NCI-H460 (cell line): ENCODE data around the gene UFSP1. TPM values are rescaled to one million over a fixed set of nuclear protein-coding genes. Genes with fewer than 3 reads are reported as not detected.
"Not testable (repeated sequence)": the region's sequence is repeated elsewhere in the genome, so short reads cannot be mapped to it uniquely, and the experiment has no call there.

Source experiments
- DNase-seq: peaks from one replicate; pipeline ENCODE4 v3.0.0-alpha.2; 2016; ENCODE audit warnings: low read depth; ENCODE audit errors: extremely low read depth
- polyA plus RNA-seq: library from polyadenylated mRNA; depleted of rRNA; stranded (reverse); fragments of >200 nt; gene quantifications from 2 replicates; pipeline ENCODE4 v1.2.3, GENCODE V29; 2014; cell fraction: nucleus; rRNA removed
- total RNA-seq: library from RNA; depleted of rRNA; stranded (reverse); fragments of >200 nt; shearing (Covaris generic); gene quantifications from 2 replicates; pipeline ENCODE4 v1.2.3, GENCODE V29; 2014; rRNA removed

The UFSP1 gene
- total RNA-seq, result 4.6 and 7.0 TPM in 2 replicates
- polyA plus RNA-seq, result 9.3 and 11.3 TPM in 2 replicates

GRCh38 chr7:100888988-100889750 lies at the start of gene UFSP1:
TSS of gene UFSP1 (minus strand) at chr7:100889715. CDS start at chr7:100889271, 444 bp downstream.
- DNase-seq, result no peak

DNA sequence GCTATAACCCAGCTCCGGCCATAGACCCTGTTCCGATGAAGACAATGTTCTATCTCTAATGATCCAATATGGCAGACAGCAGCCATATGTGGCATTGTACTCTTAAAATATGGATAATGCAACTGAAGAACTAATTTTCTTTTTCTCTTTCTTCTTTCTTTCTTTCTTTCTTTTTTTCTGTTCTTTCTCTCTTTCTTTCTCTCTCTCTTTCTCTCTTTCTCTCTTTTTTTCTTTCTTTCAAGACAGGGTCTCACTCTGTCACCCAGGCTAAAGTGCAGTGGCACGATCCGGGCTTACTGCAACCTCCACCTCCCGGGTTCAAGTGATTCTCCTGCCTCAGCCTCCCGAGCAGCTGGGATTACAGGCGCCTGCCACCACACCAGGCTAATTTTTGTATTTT lies 46.7 kb upstream of the UFSP1 start:
- DNase-seq, result not testable (repeated sequence)

DNA sequence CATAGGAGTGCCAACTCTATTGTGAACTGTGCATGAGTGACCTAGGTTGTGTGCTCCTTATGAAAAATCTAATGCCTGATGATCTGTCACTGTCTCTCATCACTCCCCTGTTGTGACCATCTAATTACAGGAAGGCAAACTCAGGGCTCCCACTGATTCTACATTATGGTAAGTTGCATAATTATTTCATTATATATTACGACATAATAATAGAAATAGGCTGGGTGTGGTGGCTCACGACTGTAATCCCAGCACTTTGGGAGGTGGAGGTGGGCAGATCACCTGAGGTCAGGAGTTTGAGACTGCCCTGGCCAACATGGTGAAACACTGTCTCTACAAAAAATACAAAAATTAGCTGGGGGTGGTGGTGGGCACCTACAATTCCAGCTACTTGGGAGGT lies 45.9 kb upstream of the UFSP1 start:
- DNase-seq, result not testable (repeated sequence)

GRCh38 chr7:100933734-100934133 lies 44.2 kb upstream of the UFSP1 start:
- no peak for DNase-seq

DNA sequence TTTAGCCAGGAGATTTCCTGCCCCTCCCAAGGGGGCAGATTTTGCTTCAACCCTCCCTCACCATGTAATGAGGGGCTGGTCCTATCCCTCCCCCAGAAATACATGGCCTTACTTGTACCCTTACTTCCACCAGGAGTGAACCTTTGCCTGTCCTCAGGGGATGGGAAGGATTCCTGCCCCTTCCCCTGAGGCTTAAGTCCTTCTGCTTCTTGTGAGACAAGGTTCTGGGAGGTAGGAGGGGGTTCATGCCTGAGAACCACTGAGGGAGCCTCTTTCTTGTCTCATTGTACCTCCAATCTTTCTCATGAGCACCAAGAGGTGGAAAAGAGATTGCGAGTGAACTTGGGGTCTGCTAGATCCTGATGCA lies 40.3 kb upstream of the UFSP1 start:
- no peak for DNase-seq

GRCh38 chr7:100923616-100924015 lies 34.1 kb upstream of the UFSP1 start:
- not testable (repeated sequence) for DNase-seq

DNA sequence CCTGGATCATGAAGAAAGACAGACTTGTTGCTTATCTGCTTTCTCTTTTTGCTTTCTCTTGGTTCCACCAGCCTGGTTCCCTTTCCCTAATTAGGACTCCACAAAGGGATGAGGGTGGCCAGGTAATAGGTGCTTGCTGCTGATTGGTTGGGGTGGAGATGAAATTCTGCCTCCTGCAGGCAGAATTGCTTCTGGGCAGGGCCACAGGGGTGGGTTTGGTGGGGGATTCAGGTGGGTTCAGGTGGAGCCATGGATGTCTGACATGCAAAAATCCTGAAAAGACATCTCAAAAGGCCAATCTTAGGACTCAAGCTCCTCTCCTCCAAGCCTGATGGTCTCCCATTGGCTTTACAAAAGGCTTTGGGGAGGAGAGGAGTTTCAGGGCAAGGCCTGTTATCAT lies 31.5 kb upstream of the UFSP1 start:
- no peak for DNase-seq

- not testable (repeated sequence) for DNase-seq
Observed at GRCh38 chr7:100919779-100920437, 30.4 kb upstream of the UFSP1 start.

DNA sequence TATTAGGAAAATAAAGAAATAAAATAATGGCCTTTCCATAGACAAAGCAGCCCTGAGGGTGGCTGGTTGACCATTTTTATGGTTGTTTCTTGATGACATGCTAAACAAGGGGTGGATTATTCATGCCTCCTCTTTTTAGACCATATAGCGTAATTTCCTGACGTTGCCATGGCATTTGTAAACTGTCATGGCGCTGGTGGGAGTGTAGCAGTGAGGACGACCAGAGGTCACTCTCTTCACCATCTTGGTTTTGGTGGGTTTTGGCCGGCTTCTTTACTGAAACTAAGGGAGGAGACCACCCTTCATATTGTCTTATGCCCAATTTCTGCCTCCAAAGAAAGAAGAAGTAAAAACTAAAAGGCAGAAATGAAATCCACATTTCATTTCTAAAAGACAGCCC lies 29.8 kb upstream of the UFSP1 start:
- DNase-seq, result not testable (repeated sequence)

GRCh38 chr7:100914879-100915447 lies 25.4 kb upstream of the UFSP1 start:
- DNase-seq, result no peak

GRCh38 chr7:100914208-100914878 lies 24.8 kb upstream of the UFSP1 start:
- DNase-seq, result no peak

DNA sequence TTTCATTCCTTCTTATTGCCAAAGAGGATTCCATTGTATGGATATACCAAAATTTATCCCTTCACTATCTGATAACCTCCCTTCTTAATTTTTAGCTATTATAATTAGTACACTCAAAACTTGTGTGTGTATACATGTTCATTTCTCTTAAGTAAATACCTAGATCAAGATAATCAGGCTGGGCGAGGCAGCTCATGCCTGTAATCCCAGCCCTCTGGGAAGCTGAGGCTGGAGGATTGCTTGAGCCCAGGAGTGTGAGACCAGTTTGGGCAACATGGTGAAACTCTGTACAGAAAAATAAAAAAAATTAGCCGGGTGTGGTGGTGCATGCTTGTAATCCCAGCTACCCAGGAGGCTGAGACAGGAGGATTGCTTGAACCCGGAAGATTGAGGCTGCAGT lies 22.0 kb upstream of the UFSP1 start:
- DNase-seq, result no peak

GRCh38 chr7:100910443-100910842 lies 20.9 kb upstream of the UFSP1 start:
- not testable (repeated sequence) for DNase-seq

DNA sequence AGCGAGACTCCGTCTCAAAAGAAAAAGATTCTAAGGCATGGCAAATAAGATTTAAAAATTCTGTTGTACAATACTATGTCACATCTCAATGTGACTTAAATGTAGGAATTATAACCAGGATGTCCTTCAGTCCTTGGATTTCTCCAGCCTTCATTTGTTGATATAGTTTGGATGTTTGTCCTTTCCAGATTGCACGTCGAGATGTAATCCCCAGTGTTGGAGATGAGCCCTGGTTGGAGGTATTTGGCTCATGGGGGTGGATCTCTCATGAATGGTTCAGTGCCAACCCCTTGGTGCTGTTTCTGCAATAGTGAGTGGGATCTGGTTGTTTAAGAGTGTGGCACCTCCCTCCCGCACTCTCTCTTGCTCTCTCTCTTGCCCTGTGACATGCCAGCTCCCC lies 19.0 kb upstream of the UFSP1 start:
- no peak for DNase-seq

DNA sequence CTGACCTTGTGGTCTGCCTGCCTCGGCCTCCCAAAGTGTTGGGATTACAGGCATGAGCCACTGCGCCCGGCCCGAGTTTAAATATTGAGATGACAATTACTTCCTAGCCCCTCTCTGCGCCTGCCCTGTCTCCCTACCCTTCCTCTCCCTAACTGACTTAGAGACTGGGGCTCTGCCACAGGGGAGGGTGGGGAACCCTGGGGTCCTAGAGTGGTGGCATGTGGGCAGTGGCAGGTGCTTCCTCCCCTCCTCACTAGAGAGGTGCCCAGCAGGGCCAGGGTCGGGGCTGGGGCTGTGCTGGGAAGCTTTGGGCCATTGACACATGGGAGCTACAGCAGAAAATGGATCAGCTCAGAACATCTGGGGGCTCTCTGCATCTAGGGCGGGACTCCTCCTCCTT lies 13.1 kb upstream of the UFSP1 start:
- no peak for DNase-seq

- no peak for DNase-seq
Observed at GRCh38 chr7:100901921-100902332, 12.4 kb upstream of the UFSP1 start.

- no peak for DNase-seq
Observed at GRCh38 chr7:100900978-100901377, 11.5 kb upstream of the UFSP1 start.

GRCh38 chr7:100899432-100899831 lies 9.9 kb upstream of the UFSP1 start:
- DNase-seq, result no peak

DNA sequence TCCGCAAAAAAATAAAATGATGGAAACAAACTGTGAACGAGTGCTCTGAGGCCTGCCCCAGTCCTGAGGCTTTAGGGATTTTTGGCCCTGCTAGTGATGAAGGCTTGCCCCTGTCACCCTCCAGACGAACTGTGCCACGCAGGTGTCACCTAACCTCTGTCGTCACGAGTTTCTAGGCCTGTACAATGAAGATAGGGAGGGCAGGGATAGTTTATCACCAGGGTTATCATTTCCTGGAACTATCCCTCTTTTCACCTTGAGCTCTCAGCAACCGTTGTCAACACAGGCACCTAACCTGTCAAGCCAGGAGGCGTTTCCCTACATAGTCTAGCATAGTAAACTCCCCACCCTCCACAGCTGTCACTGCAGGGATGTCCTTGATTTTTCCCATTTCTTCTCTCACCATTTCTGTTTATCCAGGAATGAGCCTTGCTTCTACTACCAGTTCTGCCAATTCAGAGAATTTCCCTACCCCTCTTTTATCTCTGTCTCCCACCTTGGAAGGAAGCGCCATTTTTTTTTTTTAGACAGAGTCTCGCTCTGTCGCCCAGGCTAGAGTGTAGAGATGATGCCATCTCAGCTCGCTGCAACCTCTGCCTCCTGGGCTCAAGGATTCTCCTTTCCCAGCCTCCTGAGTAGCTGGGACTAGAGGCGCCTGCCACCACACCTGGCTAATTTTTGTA lies 8.4 kb upstream of the UFSP1 start:
- no peak for DNase-seq

DNA sequence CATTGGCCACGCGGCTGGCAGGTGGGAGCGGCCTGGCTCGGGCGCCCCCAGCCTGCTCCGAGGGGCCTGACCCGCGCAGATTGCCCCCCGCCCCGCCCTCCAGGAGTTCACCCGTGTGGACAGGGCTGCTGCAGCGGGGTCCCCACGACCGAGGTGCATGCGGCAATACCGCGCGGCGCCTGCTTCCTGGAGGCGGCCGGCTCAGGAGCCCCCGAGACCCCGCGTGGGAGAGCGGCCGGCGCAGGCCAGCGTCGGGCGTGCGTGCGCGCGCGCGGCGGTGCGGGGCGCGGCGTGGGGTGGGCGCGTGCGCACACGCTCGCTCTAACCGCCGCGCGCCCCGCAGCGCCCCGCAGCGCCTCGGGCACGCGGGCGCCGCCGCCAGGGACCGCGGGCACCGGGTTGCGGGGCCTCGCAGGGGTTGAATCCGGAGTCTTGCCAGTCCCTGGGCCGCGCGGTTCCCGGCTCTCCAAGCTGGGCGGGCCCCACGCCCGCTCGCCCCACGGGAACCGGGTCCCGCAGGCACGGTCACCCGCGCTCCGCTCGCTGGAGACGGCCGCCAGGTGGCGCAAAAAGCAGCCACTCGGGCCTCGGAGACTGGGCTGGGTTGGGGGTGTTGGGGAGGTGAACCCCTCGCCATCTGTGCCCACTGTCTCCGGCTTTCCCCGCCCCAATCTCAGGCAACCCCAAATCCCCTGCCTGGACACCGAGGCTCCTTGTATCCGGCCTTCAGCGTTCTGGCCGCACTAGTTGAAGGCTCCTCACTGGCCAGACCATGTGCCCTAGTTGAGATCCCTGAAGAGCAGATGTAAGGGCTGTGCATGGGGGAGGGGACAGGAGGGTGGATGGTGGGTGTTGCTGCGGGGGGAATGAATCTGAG lies 7.5 kb upstream of the UFSP1 start:
- DNase-seq, result no peak
